NCI-H1930 (cell line): ENCODE data around the gene TYR.
"Not testable (repeated sequence)": the region's sequence is repeated elsewhere in the genome, so short reads cannot be mapped to it uniquely, and the experiment has no call there.

Experiments used
- DNase-seq, 2 experiments: peaks; one replicate each; lab custom pipeline; 2025; lab: John Stamatoyannopoulos, UW

The TYR gene

GRCh38 chr11:89272540-89273088 is 94.9 kb downstream of the TYR start:
- not testable (repeated sequence) for DNase-seq

- not testable (repeated sequence) for DNase-seq
Measured at GRCh38 chr11:89273220-89273619, 95.5 kb downstream of the TYR start.

- DNase-seq: no peak
Measured at GRCh38 chr11:89275966-89276365, 98.3 kb downstream of the TYR start.

- DNase-seq: no peak
Measured at GRCh38 chr11:89279176-89279575, 101.5 kb downstream of the TYR start.

- not testable (repeated sequence) for DNase-seq
Measured at GRCh38 chr11:89281032-89281677, 103.5 kb downstream of the TYR start.

- not testable (repeated sequence) for DNase-seq
Measured at GRCh38 chr11:89286601-89287000, 108.9 kb downstream of the TYR start.

- DNase-seq: not testable (repeated sequence)
Measured at GRCh38 chr11:89288004-89288403, 110.3 kb downstream of the TYR start.

GRCh38 chr11:89293965-89294679 is 116.4 kb downstream of the TYR start:
- DNase-seq: no peak

GRCh38 chr11:89295023-89295422 is 117.3 kb downstream of the TYR start:
- DNase-seq: not testable (repeated sequence)

GRCh38 chr11:89303029-89303428 is 125.4 kb downstream of the TYR start:
- DNase-seq: not testable (repeated sequence)

GRCh38 chr11:89308272-89308671 is 130.6 kb downstream of the TYR start:
- not testable (repeated sequence) for DNase-seq

- DNase-seq: not testable (repeated sequence)
Measured at GRCh38 chr11:89309321-89309985, 131.8 kb downstream of the TYR start.

- DNase-seq: peak in 1 of 2 experiments; percentile 2
Measured at GRCh38 chr11:89310607-89311006, 132.9 kb downstream of the TYR start.

GRCh38 chr11:89321401-89321800 is 143.7 kb downstream of the TYR start:
- DNase-seq: no peak

- DNase-seq: no peak
Measured at GRCh38 chr11:89327885-89328284, 150.2 kb downstream of the TYR start.

- DNase-seq: not testable (repeated sequence)
Measured at GRCh38 chr11:89331940-89332339, 154.3 kb downstream of the TYR start.

- DNase-seq: peak; percentile 79 to 81
Measured at GRCh38 chr11:89333704-89334103, 156.0 kb downstream of the TYR start.

- not testable (repeated sequence) for DNase-seq
Measured at GRCh38 chr11:89337100-89337650, 159.5 kb downstream of the TYR start.

GRCh38 chr11:89338073-89338472 is 160.4 kb downstream of the TYR start:
- not testable (repeated sequence) for DNase-seq

- DNase-seq: not testable (repeated sequence)
Measured at GRCh38 chr11:89340450-89340849, 162.8 kb downstream of the TYR start.

GRCh38 chr11:89342880-89343572 is 165.4 kb downstream of the TYR start:
- DNase-seq: not testable (repeated sequence)
